ENCODE results near the gene MTCL1.

Gene MTCL1

GRCh38 chr18:8842506-8842905 is 137.2 kb downstream of the MTCL1 start:
- DNase-seq, result no peak

GRCh38 chr18:8843005-8843404 is 137.6 kb downstream of the MTCL1 start:
- DNase-seq, result no peak

GRCh38 chr18:8844721-8845148 is 139.4 kb downstream of the MTCL1 start:
- peak; percentile 83 for DNase-seq

GRCh38 chr18:8845506-8845905 is 140.2 kb downstream of the MTCL1 start:
- DNase-seq, result no peak

DNA sequence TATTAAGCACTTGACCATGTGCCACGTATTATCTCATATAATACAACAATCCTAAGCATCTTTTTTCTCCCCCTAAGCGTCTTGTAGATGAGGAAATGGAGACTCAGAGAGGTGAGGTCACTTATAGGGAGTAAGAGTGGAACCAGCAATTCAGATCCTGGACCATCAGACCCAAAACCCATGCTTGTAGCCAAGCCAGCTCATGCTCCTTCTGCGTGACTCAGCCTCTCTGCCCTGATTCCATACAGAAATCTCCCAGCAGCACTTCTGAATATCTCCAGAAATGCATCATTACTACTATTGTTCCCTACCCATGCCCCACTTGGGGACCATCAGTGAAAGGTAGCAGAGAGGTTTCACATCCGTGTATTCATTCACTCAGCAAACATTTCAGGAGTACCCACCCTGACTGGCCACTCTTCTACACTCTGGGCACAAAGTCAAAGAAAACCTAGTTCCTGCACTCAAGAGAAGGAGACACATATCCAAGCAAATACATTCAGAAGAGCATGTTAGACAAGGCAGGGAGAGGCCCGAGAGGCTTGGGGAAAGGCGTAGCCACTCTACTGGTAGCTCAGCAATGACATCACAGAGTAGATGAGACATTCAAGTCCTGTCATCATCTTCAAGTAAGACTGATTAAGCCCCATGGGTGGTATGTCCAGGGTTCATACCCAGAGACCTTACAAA is 141.9 kb downstream of the MTCL1 start:
- no peak for DNase-seq

- DNase-seq, result no peak
These were observed 142.5 kb downstream of the MTCL1 start for GRCh38 chr18:8847900-8848299.

- DNase-seq, result no peak
These were observed 143.2 kb downstream of the MTCL1 start for GRCh38 chr18:8848541-8848940.

GRCh38 chr18:8849696-8850095 is 144.3 kb downstream of the MTCL1 start:
- no peak for DNase-seq

GRCh38 chr18:8851659-8852058 is 146.3 kb downstream of the MTCL1 start:
- no peak for DNase-seq

DNA sequence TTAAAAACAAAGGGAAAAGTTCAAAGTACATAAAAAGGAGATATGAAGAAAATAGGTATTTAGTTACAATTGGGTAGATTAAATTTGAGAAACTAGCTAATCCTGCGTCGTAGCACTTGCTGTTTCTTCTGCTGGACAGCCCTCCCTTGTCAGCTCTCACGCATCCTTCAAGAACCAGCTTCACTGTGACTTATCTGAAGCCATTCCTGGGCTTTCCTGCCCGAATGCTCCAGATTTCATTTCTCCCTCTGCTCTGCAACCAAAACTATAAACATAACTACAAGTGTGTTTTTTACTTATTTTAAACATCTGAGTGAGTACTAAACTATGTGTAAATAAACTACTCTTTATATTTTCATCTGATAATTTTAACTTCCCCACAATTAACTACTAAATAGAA is 149.2 kb downstream of the MTCL1 start:
- DNase-seq, result no peak

- no peak for DNase-seq
These were observed 149.6 kb downstream of the MTCL1 start for GRCh38 chr18:8854962-8855361.

- no peak for DNase-seq
These were observed 150.9 kb downstream of the MTCL1 start for GRCh38 chr18:8856212-8856611.

DNA sequence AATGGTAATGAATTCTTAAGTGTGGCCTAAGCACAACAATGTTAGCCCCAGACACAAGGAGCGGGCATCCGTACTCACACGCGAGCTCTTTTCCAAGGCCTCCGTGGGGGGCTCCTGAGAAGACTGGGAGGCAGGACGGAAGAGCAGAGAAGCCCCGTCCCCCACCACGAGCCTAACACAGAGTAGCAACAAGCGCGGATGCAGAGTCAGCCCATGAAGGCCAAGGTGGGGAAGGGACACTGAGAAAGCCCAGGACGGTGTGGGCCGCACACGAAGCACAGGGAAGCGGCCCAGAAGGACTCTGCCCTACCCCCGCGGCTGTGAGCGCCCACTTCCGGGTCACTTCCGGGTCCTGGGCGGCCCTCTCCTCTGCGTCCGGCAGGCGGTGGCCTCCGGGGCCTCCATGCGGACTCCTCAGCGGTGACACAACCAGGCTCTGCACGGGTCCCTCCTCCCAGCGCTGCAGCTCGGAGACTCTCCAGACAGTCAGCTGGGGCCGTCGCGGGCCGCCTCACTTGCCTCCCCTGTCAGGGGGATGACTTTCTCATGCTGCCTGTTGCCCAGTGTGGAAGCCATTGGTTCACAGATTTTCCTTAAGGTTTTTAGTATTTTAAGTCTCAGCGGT is 151.5 kb downstream of the MTCL1 start:
- DNase-seq, result no peak

GRCh38 chr18:8857806-8858205 is 152.4 kb downstream of the MTCL1 start:
- no peak for DNase-seq

DNA sequence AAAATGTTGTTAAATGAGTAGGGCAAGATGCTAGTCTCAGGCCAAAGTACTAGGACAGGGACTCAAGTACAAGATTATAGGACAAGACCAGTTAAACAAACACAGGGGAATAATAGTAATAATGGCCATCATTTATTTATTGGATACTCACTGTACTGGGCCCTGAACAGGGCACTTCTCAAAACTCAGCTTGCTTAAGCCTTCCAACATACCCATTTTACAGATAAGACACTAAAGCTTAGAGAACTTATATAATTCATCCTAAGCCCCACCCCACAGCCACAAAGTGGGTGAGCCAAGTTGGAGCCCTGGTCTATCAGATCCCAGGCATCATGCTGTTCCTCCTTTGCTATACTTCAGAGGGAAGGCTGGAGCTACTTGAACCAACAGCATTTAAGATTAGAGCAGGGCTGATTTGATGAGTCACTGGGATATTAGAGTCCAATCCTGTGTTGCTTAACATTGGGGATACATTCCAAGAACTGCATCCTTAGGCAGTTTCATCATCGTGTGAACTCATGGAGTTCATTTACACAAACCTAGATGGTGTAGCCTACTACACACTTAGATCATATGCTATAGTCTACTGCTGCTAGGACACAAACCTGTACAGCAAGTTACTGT is 153.6 kb downstream of the MTCL1 start:
- DNase-seq, result no peak

- no peak for DNase-seq
These were observed 155.7 kb downstream of the MTCL1 start for GRCh38 chr18:8860845-8861642.

- no peak for DNase-seq
These were observed 158.1 kb downstream of the MTCL1 start for GRCh38 chr18:8863427-8863826.

DNA sequence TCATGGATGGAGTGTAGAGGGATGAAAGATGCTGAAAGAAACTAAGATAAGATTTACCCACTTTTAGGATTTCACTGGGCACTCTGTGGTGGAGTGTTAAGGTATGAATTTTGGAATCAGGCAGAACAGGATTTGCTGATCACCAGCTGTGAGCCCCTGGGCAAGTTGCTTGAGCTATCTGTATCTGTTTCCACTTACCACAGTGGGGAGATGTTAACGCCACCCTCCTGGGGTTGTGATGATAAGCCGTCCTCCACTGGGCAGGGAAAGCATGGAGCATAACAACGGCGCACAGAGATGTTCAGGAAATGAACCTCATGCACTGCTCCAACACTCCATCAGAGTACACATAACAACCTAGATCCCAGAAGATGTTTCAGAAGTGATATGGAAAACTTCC is 160.6 kb downstream of the MTCL1 start:
- DNase-seq, result no peak

DNA sequence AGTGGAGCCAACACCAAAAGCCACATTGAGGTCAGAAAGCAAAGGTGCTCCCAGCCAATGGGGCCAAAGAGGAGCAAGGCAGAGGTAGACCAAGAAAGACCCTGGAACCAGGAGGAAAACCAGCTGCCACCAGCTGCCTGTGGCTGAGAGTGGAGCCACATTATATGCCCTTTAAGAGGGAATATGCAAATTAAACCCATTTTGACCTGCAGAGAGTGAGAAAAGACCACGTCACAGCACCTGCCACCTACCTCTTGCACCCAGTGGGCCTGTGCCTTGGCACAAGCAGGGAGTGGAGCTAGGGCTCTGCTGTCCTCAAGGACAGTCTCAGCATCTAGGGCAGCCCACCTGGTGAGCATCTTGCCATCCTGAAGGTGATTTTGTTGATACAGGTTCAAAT is 161.3 kb downstream of the MTCL1 start:
- no peak for DNase-seq

DNA sequence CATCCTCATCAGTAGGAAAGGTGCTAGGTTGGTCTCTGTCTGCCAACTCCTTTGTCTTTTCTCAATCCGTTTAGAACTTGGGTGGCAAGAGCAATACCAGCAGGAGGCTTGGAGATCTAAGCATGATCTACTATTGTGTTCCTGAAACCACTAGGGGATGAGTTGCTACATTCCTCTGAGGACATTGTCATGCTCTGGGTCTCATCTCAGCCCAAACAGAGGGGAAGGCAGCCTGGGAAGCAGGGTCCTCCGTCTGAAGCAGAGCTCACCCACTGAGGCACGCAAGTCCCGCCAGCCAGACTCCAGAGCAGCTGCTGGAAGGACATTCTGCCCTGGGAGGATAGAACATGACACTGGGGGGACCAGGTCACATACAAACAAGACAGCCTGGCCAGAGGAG is 162.9 kb downstream of the MTCL1 start:
- no peak for DNase-seq

DNA sequence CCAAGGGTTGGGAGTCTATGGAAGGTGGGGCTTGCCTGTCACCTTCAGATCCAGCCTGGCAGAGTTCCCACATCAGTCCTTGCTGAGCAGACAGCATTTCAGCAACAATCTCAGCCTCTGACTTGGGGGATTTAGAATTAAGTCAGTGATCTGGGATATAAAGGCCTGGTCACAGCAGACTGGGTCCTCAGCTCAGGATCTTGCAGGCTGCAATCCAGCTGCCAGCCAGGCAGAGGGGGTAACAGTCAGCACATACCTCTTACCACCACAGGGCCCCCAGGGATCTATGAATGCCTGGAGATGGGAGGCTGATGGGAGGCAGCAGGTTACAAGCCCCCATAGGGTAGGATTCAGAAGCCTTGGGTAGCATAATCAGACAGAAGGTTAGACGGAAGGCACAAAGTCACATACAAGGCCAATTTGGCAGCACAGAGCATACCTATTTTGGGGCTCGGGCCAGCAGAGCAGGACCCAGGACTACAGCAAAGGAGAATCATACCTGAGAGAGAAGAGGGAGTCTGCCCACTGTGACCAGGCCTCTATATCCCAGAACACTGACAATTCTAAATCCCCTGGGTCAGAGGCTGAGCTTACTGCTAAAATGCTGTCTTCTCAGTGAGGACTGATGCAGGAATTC is 163.5 kb downstream of the MTCL1 start:
- no peak for DNase-seq

DNA sequence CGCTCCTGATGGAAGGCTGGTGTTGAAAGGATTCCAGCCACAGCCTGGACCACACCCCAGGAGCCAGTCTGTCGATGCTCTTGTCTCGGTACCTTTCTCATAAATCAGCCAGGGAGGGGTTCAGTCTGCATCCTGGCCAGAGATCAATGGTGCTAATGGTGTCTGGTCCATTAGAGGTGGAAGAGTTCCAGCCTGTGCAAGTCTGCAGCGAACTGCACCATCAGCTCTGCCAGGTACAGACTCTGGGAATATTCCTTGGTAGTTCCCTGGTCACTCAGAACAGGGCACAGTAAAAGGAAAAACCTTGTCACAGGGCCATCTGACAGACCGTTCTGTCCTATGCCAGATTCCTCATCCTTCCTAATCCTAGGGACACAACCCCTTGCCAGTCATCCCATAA is 164.3 kb downstream of the MTCL1 start:
- DNase-seq, result no peak

GRCh38 chr18:8870528-8870927 is 165.2 kb downstream of the MTCL1 start:
- DNase-seq, result no peak

Data from NCI-H748 treated with DMSO at 0.1 percent for 48 hours (cell line).